GM19023 (cell line): ENCODE data around the gene TLCD3A.
"Not testable (repeated sequence)": the region's sequence is repeated elsewhere in the genome, so short reads cannot be mapped to it uniquely, and the experiment has no call there.

Experiments used
- ATAC-seq: cut with Tn5 transposase; IDR thresholded peaks from one replicate; pipeline ENCODE4 v1.9.1; 2021; ENCODE audit warnings: mild to moderate bottlenecking, moderate library complexity; ENCODE audit not compliant: unreplicated experiment

Gene TLCD3A

GRCh38 chr17:784143-784542 lies 51.7 kb downstream of the TLCD3A start:
- no peak for ATAC-seq

GRCh38 chr17:785901-786300 lies 53.5 kb downstream of the TLCD3A start:
- not testable (repeated sequence) for ATAC-seq

DNA sequence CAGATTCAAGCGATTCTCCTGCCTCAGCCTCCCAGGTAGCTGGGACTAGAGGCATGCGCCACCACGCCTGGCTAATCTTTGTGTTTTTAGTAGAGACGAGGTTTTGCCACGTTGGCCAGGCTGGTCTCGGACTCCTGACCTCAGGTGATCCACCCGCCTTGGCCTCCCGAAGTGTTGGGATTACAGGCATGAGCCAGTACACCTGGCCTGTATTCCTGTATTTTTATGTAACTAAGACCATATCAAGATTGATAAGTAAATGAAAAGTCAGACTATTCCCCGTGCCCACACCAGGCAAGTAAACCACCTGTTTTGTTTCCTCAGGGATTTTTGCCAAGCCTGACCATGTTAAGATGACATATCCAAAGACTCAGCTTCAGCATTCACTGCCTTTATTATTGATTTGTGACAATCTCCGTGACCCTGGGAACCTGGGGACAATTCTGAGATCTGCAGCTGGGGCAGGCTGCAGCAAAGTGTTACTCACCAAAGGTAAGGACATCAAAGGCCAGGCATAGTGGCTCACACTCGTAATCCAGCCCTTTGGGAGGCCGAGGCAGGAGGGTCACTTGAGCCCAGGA lies 55.3 kb downstream of the TLCD3A start:
- ATAC-seq = no peak

DNA sequence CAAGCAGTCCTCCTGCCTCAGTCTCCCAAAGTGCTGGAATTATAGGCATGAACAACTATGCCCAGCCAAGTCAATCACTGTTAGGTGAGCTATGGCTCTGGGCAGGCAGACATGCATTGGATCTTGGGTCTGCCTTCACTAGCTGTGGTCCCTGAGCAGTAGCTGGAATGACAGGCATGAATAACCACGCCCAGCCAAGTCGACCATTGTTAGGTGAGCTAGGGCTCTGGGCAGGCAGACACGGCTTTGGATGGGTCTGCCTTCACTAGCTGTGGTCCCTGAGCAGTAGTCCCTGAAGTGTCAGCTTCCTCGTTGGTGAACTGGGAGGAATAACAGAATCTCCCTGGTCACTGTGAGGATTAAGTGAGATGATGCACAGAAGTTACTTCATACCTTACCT lies 56.2 kb downstream of the TLCD3A start:
- no peak for ATAC-seq

- ATAC-seq = no peak
Measured at GRCh38 chr17:789160-789840, 56.9 kb downstream of the TLCD3A start.

DNA sequence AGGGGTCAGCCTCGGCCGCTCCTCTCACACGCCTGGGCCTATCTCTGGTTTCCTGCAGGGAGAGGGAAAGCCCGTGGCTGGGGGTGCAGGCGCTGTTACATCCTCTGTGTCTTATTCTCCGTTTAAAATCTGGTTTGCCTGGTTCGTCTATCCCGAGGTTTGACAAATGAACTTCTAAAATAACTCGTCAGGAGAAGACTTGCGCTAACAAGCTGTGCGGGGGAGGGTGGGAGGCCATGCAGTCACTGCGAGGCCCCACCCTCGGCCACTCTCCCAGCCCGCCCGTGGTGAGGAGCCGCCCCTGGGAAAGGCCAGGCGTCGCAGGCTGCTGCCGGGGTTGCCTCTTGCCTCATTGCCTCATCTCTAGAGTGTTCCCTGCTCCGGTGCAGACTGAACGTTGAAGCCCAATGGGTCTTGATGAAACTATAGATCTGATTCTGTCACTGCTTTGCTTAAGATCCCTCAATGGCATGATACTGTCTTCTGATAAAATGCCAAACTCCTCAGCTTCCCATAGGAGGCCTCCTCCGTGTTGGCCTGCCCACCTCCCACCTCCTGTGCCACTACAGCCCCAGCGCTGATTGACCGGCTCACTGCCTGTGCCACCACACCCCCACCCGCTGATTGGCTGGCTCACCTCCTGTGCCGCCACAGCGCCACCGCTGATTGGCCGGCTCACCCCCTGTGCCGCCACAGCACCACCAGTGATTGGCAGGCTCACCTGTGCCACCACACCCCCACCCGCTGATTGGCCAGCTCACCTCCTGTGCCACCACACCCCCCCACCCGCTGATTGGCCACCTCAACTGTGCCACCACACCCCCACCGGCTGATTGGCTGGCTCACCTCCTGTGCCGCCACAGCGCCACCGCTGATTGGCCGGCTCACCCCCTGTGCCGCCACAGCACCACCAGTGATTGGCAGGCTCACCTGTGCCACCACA lies 57.8 kb downstream of the TLCD3A start:
- ATAC-seq = not testable (repeated sequence)

- not testable (repeated sequence) for ATAC-seq
Measured at GRCh38 chr17:790874-791247, 58.5 kb downstream of the TLCD3A start.

- no peak for ATAC-seq
Measured at GRCh38 chr17:791829-792228, 59.4 kb downstream of the TLCD3A start.

- no peak for ATAC-seq
Measured at GRCh38 chr17:792277-792676, 59.9 kb downstream of the TLCD3A start.
